ENCODE results near the gene DROSHA.
"Not testable (repeated sequence)": the region's sequence is repeated elsewhere in the genome, so short reads cannot be mapped to it uniquely, and the experiment has no call there.

Gene DROSHA, protein sequence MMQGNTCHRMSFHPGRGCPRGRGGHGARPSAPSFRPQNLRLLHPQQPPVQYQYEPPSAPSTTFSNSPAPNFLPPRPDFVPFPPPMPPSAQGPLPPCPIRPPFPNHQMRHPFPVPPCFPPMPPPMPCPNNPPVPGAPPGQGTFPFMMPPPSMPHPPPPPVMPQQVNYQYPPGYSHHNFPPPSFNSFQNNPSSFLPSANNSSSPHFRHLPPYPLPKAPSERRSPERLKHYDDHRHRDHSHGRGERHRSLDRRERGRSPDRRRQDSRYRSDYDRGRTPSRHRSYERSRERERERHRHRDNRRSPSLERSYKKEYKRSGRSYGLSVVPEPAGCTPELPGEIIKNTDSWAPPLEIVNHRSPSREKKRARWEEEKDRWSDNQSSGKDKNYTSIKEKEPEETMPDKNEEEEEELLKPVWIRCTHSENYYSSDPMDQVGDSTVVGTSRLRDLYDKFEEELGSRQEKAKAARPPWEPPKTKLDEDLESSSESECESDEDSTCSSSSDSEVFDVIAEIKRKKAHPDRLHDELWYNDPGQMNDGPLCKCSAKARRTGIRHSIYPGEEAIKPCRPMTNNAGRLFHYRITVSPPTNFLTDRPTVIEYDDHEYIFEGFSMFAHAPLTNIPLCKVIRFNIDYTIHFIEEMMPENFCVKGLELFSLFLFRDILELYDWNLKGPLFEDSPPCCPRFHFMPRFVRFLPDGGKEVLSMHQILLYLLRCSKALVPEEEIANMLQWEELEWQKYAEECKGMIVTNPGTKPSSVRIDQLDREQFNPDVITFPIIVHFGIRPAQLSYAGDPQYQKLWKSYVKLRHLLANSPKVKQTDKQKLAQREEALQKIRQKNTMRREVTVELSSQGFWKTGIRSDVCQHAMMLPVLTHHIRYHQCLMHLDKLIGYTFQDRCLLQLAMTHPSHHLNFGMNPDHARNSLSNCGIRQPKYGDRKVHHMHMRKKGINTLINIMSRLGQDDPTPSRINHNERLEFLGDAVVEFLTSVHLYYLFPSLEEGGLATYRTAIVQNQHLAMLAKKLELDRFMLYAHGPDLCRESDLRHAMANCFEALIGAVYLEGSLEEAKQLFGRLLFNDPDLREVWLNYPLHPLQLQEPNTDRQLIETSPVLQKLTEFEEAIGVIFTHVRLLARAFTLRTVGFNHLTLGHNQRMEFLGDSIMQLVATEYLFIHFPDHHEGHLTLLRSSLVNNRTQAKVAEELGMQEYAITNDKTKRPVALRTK (N-terminal part only)

DNA sequence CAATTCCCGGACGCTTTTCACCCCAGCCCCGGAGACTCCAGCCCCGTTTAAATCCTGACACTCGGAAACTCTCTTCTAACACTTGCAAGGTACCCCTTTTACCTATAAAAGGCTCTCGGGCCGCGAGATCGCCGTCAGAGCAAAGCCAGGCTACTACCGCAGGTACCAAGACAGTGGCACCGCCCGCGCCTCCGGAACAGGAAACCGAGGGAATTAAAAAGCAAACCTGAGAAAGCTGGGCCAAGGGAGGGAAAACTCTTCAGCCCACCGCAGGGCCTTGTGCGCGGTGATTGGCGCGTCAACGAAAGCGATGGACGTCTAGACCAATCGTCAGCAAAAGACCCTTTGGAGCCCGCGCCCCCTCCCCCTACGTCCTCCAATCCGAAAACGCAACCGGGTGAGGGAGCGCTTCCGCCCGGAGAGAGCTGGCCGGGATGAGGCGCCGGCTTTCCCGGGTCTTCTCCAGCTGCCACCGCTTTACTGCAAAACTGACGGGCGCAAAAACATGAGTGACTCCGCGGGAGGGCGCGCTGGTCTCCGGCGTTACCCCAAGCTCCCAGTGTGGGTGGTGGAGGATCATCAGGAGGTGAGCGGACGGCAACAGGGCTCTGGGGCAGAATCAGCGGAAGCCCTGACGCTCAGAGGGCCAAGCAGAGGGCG is at the start of gene DROSHA, which contains the start of gene C5orf22:
TSS of gene DROSHA (minus strand) at position 206 of the 660 bp plus-strand sequence. CDS start 3,034 bp downstream, outside the sequence.
TSS of gene C5orf22 (plus strand) at position 414 of the 660 bp plus-strand sequence. CDS start at position 506, 92 bp downstream.
- peak; percentile 97 for DNase-seq

DNA sequence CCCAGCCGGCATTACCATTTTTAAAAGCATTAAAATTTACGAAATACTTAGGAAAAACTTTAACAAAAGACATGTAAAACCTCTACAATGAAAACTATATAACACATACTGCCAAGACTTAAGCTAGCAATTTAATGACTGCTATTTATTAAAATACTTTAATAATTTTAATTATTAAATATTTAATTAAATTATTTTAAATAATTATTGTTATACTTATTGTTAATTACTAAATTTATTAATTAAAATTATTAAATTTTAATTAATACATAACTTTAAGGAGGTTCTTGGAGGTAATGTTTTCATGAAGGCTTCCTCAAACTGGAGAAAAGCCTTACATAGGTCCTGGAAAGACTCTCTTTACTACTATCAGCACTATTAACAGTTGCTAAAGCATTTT is 47.7 kb upstream of the DROSHA start:
- DNase-seq: no peak

DNA sequence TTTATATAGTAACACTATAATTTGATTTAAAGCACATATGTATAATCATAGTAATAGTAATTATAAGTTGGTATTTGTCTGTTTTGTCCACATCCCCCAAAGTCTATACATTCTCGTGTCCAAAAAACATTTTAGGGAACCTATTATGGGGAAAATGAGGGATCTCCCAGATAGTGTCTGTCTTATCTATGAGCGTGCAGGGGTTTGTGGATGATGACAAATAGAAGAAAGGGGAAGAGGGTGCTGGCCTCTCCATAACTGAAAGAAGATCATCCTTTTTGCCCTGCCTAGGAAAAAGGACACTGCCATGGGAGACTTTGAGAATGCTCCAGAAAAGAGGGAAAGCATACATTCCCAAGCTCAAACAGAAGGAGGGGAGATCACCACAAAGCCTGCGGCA is 45.5 kb upstream of the DROSHA start:
- DNase-seq: no peak

DNA sequence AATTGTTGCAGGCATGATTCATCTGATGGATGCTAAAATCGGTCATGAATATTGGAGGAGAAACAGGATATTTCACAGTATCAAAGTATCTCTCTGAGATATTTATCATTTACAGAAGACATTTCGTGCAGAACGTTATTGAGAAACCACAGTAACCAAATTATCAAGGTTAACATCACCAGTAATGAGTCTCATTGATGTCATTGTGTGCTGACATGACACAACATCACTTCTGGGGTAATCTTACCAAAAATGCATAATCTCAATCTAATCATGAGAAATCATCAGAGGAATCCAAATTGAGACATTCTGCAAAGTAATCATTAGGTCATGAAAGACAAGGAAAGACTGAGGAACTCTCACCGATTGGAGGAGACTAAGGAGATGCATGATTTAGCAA is 42.9 kb upstream of the DROSHA start:
- DNase-seq: no peak

DNA sequence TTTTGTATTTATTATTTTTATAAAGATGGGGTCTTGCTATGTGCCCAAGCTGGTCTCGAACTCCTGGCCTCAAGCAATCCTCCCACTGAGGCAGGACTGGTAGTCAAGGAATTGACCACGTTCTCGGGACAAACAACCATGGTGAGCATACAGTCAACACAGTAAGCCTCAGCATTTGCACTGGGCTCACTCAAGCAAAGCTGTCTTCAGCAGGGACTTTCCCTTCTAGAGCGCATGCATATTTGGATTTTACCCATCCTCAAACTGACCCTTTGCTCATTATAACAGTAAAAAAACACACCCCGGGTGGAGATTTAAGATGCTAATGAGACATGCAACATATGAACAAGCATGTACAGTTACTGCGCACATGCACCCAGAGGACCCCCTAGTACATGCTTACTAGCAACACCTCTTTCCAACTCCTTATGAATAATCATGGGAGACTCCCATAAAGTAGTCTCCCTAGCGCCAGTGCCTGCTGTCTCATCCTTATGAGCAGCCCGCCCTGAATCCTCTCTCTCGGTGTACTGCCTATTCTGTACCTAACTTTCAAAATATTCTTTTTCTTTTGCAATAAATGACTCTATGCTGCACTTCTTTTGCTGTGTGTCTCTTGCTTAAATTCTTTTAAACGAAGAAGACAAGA is 41.7 kb upstream of the DROSHA start:
- DNase-seq: no peak

DNA sequence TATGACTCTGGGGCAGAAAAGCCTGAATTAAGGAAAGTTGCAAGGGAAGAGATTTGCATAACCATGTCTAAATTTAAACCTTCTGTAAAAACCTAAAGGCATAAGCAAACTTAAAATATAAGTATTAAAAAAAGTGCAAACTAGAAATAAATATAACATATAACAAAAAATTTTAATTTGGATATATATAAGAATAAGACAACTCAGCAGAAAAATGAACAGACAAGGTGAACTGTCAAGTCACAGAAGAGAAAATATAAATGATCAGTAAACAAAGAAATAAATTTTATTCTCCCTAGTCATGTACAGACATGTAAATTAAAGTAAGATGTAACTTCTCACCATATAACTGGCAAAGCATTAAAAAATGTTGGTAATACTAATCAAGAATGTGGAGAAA is 37.2 kb upstream of the DROSHA start:
- DNase-seq: no peak

DNA sequence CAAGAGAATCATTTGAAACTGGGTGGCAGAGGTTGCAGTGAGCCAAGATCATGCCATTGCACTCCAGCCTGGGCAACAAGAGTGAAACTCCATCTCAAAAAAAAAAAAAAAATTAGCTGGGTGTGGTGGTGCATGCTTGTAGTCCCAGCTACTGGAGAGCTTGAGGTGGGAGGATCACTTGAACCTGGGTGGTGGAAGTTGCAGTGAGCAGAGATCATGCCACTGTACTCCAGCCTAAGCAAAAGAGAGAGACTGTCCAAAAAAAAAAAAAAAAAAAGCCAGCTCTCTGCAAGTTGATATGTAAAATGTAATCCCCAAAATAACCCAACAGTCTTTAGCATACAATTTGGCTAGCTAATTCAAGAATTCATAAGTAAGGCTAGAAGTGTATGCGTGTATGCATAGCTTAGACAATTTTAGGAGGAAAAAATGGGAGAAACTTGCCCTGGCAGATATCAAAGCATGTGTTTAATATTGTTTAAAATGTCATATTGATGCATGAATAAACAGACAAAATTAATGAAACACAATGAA is 36.5 kb upstream of the DROSHA start:
- no peak for DNase-seq

DNA sequence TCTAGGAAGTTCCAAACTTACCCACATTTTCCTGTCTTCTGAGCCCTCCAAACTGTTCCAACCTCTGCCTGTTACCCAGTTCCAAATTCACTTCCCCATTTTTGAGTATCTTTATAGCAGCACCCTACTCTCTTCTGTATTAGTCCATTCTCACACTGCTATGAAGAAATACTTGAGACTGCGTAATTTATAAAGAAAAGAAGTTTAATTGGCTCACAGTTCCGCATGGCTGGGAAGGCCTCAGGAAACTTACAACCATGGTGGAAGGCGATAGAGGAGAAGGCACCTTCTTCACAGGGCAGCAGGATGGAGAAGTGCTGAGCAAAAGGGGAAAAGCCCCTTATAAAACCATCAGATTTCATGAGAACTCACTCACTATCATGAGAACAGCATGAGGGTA is 34.5 kb upstream of the DROSHA start:
- not testable (repeated sequence) for DNase-seq

DNA sequence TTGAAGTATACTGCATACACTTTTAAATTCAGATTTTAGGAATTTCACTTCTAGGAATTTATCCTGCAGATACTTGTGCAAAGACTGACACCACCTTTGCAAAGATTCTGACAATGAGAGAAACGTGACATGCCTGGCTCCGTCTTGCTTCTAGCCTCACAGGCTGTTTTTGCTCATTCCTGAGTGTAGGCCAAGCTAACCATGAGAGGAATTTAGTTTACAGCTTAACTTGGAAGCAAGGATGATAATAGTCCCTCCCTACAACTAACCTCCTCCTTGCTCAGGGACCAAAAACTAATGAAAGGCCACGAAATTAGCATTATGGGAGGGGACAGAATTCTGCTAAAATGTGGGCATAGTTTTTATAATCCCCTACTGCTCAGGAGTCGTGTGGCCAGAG is 31.3 kb upstream of the DROSHA start:
- no peak for DNase-seq

DNA sequence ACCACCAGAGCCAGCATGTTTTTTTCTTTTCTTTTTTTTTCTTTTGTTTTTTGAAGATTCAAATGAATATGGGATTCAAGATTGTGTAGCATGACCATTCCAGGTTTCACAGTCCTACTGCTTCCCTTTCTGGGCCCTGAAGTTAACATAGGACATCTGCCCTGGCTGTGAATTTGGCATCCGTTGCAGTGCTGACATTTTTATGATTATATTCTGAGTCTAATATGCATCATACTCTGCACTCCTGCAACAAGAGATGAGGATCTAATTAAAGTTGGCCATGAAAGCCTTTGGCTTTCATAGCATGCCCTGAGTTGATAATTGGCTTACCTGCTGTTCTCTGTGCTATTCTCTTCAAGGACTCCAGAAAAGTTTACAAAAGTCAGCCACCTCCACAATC is 30.1 kb upstream of the DROSHA start:
- no peak for DNase-seq

DNA sequence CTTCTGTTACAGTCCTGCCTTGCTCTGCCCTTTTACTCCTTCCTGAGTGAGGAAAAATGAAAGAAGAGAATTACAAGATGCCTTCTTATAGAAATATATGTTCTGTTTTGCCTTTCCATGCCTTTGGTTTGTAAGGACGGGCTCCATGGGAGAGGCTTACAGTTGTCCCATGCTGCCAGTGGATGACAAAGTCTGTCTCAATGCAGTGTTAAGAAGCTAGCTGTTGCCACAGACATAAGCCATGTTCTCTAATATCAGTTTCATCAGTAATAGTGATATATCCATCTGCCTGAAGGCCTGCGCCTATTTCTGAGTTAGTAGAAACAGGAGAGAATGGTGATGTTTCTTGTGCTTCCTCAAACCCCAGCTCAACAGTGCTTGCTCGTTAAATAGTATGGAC is 28.0 kb upstream of the DROSHA start:
- no peak for DNase-seq

DNA sequence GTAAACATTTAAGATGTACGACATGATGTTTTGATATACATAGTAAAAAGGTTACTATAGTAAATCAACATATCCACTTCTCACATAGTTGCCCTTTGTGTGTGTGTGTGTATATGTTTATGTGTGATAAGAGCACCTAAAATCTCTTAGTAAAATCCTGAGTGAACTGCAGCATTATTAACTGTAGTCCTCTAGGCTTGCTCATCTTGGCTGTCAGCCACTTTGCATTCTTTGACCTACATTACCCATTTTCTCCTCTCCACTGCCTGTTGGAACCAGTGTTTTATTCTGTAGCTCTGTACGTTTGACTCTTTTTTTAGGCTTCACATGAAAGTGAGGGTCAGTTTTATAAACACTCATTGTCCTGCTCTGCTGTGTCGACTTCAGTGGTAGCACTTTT is 24.6 kb upstream of the DROSHA start:
- DNase-seq: no peak

DNA sequence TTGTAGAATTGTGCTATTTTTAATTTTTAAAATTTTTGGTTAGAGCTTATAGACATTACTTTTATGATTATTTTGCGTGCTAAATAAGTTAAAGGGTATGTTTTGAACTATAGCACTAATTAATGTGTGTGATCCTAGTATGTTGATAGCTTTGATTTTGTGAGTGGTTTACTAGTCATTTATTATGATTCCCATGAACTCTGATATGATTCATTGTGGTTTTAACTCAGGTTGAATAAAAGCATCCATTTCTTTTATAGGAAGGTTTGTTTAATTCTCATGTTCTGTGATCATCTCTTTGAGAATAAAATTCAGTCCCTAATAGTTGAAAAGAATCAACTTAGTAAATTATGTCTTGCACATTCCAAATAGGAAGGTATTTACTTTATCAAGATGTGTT is 22.7 kb upstream of the DROSHA start:
- DNase-seq: no peak

DNA sequence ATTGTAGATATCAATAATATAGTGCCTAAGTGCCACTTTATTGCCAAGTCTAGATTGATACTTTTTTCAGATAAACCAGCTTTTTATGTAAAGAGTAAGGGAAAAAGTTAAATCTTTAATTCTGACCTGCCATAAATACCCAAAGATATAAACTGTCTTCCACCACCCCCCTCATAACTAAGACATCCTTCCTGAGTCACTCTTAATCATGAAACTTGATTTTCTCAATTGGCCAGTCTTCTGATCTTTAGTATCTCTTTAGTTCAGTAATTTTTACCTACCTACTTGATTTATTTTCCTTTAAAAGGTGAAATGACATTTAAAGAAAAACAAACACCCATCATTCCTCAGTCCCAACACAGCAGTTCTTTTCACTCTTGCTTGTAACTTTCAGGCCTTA is 22.0 kb upstream of the DROSHA start:
- DNase-seq: no peak

DNA sequence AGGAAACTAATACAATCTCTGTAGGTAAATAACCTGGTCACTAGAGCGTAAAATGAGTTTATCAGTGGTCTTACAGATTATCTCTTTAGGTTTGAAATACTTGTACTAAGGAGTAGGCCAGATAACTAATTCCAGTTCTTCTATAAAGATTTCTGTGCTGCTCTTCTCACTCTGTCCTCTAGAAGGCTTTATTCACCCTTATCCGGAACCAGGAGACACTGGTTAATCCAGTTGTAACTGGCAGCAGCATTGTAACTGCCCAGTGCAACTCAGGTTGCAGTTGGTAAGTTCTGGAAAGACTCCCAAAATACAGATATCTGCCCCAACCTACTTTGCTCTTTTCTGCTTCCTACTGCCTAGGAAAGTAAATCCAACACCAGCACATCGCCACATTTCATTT is 20.0 kb upstream of the DROSHA start:
- DNase-seq: no peak

DNA sequence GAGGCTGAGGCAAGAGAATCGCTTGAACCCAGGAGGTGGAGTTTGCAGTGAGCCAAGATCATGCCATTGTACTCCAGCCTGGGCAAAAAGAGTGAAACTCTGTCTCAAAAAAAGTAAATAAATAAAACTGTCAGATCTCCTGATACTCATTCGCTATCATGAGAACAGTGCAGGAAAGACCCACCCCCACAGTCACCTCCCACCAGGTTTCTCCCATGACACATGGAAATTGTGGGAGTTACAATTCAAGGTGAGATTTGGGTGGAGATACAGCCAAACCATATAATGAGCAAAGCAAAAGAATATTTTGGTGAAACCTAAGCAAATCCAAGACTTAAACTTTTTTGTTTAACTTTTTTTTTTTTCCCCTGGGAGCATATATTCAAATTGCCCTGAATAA is 17.2 kb upstream of the DROSHA start:
- not testable (repeated sequence) for DNase-seq

DNA sequence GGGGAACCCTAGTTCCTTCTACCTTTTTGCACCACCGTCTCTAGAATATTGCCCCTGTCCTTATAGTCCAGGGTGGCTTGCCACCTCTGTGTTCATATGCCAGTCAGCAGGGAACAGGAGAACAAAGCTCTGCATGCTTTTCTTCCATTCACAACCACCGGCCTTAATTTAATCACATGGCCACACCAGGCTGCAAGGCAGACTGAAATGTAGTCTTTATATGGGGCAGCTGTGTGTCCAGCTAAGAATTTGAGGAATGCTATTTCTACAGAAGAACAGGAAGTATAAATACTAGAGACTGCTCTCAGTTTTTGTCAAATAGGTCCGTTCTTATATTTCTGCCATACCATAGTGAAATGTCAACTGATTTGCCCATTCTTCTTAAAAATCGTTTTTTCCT is 6.0 kb upstream of the DROSHA start:
- DNase-seq: no peak

DNA sequence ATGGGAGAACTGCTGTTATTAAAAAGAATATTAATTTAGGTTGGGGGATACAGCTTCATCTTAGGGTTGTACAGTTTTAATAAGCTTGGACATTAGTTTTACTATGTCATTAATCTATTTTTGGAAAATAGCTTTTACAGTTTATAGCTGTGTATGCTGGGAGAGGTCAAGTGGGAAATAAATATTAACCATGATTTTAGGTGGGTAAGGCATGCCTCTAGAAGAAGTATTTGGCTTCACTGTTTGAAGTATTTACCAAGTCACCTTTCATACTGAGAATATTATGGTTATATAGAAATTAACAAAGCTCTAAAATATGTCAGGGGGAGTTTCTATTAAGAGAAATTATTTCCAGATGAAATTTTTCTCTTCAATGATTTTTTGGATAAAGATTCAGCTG is 5.5 kb upstream of the DROSHA start:
- DNase-seq: no peak

DNA sequence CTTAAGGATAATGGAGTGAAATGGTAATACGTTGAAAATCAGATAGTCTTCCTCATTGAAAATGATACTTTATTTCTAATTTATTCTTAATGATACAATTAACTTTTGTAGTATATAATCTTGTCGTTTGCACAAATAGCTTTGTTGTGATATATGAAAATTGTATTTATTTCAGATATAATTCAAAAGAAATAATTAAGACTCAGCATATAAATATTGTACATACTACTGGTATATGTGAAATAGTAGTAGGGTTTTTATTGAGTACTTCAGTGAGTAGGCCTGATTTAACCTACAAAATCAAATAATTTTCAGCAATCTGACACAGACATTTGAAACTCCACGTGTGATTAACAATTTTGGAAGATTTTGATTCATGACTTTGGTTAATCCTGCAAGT is 5.0 kb upstream of the DROSHA start:
- DNase-seq: no peak

DNA sequence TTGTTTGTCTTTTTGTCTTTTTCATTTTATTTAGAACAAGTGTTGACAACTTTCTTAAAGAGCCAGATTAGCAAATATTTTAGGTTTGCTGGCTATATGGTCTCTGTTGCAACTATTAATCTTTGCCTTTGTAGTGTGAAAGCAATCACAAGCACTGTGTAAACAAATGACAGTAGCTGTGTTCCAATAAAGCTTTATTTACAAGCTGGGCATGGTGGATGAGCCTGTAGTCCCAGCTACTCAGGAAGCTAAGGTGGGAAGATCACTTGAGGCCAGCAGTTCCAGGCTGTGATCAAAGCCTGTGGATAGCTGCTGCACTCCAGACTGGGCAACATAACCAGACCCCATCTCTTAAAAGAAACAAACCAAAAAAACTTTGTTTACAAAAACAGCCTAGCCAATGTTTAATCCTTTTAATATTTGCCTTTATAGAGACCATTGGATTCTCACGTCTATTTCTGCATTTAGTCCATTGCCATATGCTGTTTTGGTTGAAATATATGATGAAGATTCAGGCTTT is 2.7 kb upstream of the DROSHA start:
- no peak for DNase-seq

DNA sequence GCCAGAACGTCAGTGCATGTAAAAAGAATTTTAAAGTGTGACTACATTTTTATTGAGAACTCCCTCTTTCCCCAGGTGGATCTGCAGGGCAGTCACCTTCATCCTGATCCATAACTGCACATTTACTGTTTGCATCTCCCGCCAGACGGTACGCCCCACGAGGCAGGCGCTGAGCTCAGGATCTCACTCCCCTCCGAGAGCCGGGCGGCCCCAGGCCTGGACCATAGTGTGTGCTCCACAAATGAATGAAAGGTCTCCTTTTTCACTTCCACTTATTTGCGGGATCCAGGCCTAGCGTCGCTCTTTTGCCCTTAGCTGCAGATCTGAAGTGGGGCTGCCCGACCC is 378 bp downstream of the DROSHA start:
- no peak for DNase-seq

Data from T1000 (cell line).